SK-N-DZ (cell line): Measurements from ENCODE around the gene SIGLEC15.

ENCODE experiments used
- DNase-seq: peaks from one replicate; pipeline ENCODE4 v3.0.0-alpha.2; 2015; ENCODE audit warnings: low spot score
- small RNA-seq, 2 experiments: library from RNA; depleted of rRNA; stranded (forward); fragments of <200 nt; gene quantifications; one replicate each; pipeline ENCODE3, GENCODE V24; 2014

The SIGLEC15 gene

GRCh38 chr18:45877403-45877802 lies 51.9 kb downstream of the SIGLEC15 start:
- DNase-seq: no peak

- DNase-seq: peak; percentile 25
These were observed 54.5 kb downstream of the SIGLEC15 start for GRCh38 chr18:45879681-45880655.

- DNase-seq: no peak
These were observed 55.5 kb downstream of the SIGLEC15 start for GRCh38 chr18:45880876-45881558.

DNA sequence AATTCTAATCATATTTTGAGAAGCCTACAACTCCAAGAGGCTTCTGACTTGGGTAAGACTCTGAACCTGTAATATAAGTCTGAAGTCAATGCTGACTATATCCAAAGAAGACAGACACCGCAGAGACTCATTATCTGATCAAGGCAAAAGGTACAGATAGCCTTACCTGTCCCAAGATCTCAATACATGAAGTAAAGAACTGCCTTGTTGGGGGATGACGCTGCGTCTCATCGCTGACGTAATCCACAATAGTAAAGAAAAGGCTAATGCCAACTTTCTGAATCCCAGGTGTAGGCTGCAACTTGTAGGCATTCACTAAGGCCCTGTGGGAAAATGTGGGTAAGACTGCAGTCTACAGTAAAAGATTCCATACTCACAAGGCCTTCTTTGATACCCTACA lies 62.1 kb downstream of the SIGLEC15 start:
- no peak for DNase-seq

DNA sequence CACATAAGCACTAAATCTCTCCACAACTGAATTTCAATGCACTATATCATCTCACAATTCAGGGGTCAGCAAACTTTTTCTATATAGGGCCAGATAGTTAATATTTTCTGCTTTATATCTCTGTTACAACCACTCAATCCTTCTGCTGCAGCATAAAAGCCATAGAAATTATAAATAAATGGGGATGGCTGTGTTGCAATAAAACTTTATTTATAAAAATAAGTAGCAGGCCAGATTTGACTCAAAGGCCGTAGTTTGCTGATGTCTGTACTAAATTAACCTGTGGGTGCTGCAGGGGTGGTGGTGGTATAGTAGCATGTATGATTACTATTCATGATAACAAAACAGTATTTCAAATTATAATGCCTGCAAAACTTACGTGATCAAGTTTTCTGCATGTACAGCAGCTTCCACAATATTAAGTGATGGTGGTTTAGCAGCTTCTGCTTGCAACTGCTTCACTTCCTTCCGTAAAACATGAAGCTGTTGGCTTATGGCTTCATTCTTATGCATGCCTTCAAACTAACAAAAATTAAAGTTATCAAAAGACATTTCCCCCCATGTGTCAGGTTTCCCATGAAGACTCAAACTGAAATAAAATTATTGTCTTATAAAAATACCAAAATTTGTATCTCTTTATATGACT lies 64.1 kb downstream of the SIGLEC15 start:
- DNase-seq: no peak

DNA sequence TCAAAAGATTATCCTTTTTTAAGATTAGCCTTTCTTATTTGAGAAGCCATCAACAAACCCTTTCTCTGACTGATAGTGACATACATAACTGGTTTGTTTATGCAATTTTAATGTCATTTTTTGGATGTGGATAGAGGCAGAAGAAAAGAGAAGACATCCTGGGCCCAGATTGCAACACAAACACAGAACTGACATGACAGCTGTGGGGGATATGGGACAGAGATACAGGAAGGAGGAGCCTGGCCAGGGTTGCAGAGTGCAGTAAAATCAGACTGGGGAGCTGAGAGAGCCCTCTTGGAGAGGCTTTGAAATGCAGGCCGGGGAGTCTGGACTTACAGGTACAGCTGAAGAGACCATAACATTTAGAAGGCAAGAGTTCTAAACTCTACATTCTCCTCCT lies 65.1 kb downstream of the SIGLEC15 start:
- DNase-seq: no peak

- no peak for DNase-seq
These were observed 66.3 kb downstream of the SIGLEC15 start for GRCh38 chr18:45891806-45892205.

Small RNAs within 50 kb of the gene (small RNA-seq; reads per million reads assigned to genes)
- 0 reads per million in 2 experiments for gene AC087685.1
